Stimulated activated CD4-positive, alpha-beta T cell treated with anti-CD3 and anti-CD28 coated beads, Interleukin-15, amount 100 ng/mL, for 1 hour (primary cell): ENCODE data around the gene CPT1C.

Source experiments
- DNase-seq, 2 donors: peaks; one replicate each; pipeline ENCODE4 v3.0.0-alpha.2; 2020; ENCODE audit warnings: low read depth in 1 of 2, low spot score in 1 of 2

Gene CPT1C

GRCh38 chr19:49660338-49660961, 30.5 kb upstream of the CPT1C start:
- DNase-seq: no peak

- DNase-seq: no peak
Observed at GRCh38 chr19:49662011-49662410, 28.9 kb upstream of the CPT1C start.

- no peak for DNase-seq
Observed at GRCh38 chr19:49663224-49663623, 27.7 kb upstream of the CPT1C start.

- DNase-seq: peak; percentile 85 to 93
Observed at GRCh38 chr19:49664171-49665035, 26.5 kb upstream of the CPT1C start.

GRCh38 chr19:49665036-49665350, 25.9 kb upstream of the CPT1C start:
- DNase-seq: no peak

- DNase-seq: peak; percentile 98
Observed at GRCh38 chr19:49665351-49666119, 25.4 kb upstream of the CPT1C start, which contains the start of the genes BCL2L12 and IRF3. TSS of gene BCL2L12 (plus strand) at chr19:49665933. CDS start at chr19:49666693, 760 bp downstream. TSS of gene IRF3 (minus strand) at chr19:49665857. CDS start at chr19:49664838, 1,019 bp downstream.

- no peak for DNase-seq
Observed at GRCh38 chr19:49666120-49666444, 24.8 kb upstream of the CPT1C start.

GRCh38 chr19:49667473-49667872, 23.4 kb upstream of the CPT1C start:
- DNase-seq: no peak

- no peak for DNase-seq
Observed at GRCh38 chr19:49669516-49669915, 21.4 kb upstream of the CPT1C start.

GRCh38 chr19:49672131-49672919, 18.6 kb upstream of the CPT1C start:
- peak; percentile 58 to 68 for DNase-seq

GRCh38 chr19:49676136-49676783, 14.7 kb upstream of the CPT1C start:
- no peak for DNase-seq

- peak; percentile 94 to 96 for DNase-seq
Observed at GRCh38 chr19:49676784-49677230, 14.1 kb upstream of the CPT1C start.

- peak in 1 of 2 donors; percentile 52 for DNase-seq
Observed at GRCh38 chr19:49677231-49677900, 13.6 kb upstream of the CPT1C start, which contains the start of gene PRMT1. TSS of gene PRMT1 (plus strand) at chr19:49677271. CDS start at chr19:49677281, 10 bp downstream.

GRCh38 chr19:49677901-49678674, 12.8 kb upstream of the CPT1C start:
- DNase-seq: peak; percentile 69 to 70

GRCh38 chr19:49678985-49679770, 11.7 kb upstream of the CPT1C start:
- DNase-seq: no peak

- no peak for DNase-seq
Observed at GRCh38 chr19:49679771-49680413, 11.0 kb upstream of the CPT1C start.

GRCh38 chr19:49680421-49681351, 10.2 kb upstream of the CPT1C start:
- peak; percentile 91 to 96 for DNase-seq
